Left cardiac atrium (tissue), 4 donors: ENCODE measurements around the gene OR4E1. TPM values are rescaled to one million over a fixed set of nuclear protein-coding genes. Genes with fewer than 3 reads are reported as not detected.
"Not testable (repeated sequence)": the region's sequence is repeated elsewhere in the genome, so short reads cannot be mapped to it uniquely, and the experiment has no call there.

Experiments
- ATAC-seq, 2 donors: fragments of 200-7000 bp; cut with Tn5 transposase; one replicate each; pipeline ENCODE4 v1.9.1; 2020; ENCODE audit warnings: mild to moderate bottlenecking in 2 of 2, moderate library complexity in 2 of 2
- DNase-seq: peaks from one replicate; pipeline ENCODE4 v3.0.0-alpha.2; 2020
- intact Hi-C, 2 donors: fragments of 100-400 bp; cut with DNase I; formaldehyde crosslinking; loops; one replicate each; pipeline versions ENCODE4 v1.14.1 to v1.15.1; 2022 to 2023
- long read RNA-seq: library from polyadenylated mRNA; unstranded; transcript quantifications from one replicate; pipeline ENCODE4 v2.0.0, GENCODE V29; 2021
- total RNA-seq, 2 donors: library from RNA; stranded (reverse); fragmentation: NEBNext Ultra II Directional; extraction: Animal tissue kit (Norgen Biotek cat#: 25700); gene quantifications; one replicate each; pipeline ENCODE4 v1.2.1, GENCODE V29; 2021
- donor health status: DM: no; HTN: yes; CAD: no.
- donor health status: DM: no; HTN: yes; CAD: no; lungs with severe emphysema.
- donor health status: DM: yes; HTN: yes; CAD: no.
- donor health status: Dilated cardiomyopathy.

OR4E1 gene, protein sequence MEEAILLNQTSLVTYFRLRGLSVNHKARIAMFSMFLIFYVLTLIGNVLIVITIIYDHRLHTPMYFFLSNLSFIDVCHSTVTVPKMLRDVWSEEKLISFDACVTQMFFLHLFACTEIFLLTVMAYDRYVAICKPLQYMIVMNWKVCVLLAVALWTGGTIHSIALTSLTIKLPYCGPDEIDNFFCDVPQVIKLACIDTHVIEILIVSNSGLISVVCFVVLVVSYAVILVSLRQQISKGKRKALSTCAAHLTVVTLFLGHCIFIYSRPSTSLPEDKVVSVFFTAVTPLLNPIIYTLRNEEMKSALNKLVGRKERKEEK
- total RNA-seq = not detected
- long read RNA-seq = 0 reads

DNA sequence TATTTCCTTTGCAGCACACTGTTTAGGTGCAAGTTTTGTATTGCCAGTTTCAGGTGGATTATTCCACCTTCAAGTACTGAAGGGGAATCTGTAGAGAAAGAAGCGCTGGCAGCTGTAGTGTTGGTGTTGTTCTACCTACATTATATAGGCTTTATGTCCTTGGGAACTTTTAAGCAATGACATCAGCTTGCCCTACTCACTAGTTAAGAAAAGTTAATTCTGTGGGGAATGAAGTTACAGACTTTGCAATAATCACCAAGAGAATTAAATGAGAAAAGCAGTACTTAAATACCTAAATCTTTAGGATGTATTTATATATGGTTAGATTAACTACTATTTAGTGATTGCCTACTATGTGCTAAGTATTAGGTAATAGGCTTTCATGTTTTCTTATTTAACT lies at the start of gene OR4E1:
OR4E1 (minus strand) TSS at position 101 of the 400 bp plus-strand sequence. CDS start 2,883 bp downstream, outside the sequence.
- no peak for ATAC-seq
- intact Hi-C loops = no loop called here
- DNase-seq = no peak

DNA sequence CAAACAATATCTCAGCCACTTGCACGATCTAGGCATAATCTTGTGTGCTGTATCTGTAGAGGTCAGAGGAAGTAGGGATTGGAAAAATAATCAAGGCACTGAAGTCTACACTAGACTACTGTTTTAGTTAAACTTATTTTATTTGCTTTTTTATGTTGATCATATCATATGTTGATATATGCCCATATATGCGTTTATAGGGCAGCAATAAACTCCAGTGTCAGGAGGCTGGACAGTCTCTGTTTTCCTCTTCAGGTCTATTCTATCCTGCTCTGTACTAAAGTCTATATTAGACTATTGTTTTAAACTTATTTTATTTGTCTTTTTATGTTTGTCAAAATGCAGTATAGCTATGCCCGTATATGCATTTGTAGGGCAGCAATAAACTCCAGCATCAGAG lies 47.9 kb upstream of the OR4E1 start:
- ATAC-seq = no peak
- no peak for DNase-seq
- intact Hi-C loops = no loop called here

DNA sequence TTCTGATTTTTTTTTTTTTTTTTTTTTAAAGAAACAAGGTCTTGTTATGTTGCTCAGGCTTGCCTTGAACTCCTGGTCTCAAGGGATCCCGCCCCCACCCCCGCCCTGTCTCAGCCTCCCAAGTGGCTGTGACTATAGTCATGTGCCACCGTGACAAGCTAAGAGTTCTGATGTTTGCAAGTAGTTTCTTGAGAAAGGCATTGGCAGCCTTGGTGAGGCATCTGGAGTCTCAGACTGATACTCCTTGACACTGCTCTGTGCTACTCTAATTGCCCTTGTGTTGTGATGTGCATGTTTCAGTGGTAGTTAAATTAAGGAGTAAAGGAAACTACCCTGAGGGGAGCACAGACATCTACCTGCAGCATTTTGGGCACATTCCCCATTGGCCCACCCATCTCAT lies 46.2 kb upstream of the OR4E1 start:
- intact Hi-C loops = no loop called here
- ATAC-seq (no peak), DNase-seq (no peak)

DNA sequence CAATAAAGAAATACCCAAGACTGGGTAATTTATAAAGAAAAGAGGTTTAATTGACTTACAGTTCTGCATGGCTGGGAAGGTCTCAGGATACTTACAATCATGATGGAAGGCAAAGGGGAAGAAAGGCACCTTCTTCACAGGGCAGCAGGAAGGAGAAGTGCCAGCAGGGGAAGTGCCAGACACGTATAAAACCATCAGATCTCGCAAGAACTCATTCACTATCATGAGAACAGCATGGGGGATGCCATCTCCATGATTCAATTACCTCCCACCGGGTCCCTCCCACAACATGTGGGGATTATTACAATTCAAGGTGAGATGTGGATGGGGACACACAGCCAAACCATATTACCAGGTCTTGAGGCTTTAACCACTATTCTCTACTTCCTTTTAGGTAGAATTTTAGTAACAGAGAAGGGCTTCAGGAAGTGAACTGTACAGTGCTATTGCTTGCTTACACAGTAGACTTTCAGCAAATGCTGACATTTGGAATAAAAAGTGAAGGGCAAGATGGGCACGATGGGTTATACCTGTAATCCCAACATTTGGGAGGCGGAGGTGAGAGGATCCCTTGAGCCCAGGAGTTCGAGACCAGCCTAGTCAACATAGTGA lies 40.8 kb upstream of the OR4E1 start:
- intact Hi-C loops = no loop called here

DNA sequence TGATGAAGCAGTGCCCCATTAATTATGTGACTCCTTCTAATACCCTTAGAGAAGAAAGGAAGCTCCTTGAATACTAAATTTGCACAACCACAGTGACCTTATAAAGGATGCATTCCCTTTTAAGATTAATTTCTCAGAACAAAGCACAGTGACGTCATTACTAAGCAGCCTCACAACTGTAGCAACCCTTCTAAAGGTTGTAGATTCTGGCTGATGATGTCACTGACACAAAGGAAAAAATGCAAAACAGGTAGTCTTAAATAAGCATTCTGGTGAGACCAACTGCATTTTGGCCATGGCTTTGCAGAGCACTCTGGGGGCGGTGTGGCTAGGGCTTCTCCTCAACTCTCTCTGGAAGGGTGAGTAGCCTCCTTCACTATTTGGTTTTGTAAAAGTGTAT lies 38.4 kb upstream of the OR4E1 start:
- ATAC-seq = no peak
- DNase-seq = no peak
- intact Hi-C loops = no loop called here

More for the DNA sequence above, 40.8 kb upstream of the OR4E1 start:
- DNase-seq (no peak), ATAC-seq (no peak)

DNA sequence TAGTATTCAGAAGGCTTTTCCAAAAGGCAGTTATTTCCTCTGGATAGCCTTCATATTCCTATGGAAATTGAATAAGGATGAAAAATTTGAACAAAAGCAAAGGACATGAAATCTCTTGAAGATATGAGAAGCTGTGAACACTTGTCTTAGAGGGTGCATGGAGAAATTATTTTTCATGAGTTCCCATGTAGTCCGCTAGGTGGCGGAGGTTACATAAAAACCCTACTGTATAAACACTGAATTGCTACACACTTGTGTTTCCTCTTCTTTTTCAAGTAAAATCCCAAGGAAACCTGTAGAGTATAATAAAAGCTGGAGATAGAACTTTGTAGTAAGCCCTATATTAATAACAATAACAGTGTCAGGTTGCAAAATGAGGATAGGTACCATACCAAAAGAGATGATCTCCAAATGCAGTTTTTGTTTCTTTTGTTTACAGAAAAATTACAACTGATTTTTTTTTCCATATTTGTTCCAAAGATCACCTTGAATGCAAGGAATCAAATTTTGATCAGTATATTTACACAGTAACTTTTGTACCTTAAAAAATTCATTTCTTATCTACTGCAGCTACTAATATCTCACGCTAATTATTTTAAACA lies 37.8 kb upstream of the OR4E1 start:
- intact Hi-C loops = no loop called here
- DNase-seq (no peak), ATAC-seq (no peak)

DNA sequence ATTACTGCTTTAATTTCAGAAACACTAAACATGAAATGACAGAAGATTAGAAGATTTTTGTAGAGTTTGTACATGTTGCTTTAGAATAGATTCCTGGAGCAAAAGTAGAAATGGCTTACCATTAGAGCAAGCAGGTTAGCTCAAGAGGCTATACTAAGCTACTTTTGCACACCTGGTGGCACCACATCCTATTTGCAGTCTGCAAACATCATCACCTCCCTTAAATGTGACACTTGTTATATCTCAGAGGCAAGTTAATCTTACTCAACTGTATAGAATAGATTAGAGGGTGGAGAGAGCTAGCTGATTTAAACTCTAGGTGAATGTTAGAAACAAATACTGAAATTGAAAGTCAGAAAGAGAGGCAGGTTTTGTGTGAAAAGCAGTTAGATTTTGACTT lies 30.7 kb upstream of the OR4E1 start:
- intact Hi-C loops = no loop called here
- DNase-seq = no peak
- no peak for ATAC-seq

DNA sequence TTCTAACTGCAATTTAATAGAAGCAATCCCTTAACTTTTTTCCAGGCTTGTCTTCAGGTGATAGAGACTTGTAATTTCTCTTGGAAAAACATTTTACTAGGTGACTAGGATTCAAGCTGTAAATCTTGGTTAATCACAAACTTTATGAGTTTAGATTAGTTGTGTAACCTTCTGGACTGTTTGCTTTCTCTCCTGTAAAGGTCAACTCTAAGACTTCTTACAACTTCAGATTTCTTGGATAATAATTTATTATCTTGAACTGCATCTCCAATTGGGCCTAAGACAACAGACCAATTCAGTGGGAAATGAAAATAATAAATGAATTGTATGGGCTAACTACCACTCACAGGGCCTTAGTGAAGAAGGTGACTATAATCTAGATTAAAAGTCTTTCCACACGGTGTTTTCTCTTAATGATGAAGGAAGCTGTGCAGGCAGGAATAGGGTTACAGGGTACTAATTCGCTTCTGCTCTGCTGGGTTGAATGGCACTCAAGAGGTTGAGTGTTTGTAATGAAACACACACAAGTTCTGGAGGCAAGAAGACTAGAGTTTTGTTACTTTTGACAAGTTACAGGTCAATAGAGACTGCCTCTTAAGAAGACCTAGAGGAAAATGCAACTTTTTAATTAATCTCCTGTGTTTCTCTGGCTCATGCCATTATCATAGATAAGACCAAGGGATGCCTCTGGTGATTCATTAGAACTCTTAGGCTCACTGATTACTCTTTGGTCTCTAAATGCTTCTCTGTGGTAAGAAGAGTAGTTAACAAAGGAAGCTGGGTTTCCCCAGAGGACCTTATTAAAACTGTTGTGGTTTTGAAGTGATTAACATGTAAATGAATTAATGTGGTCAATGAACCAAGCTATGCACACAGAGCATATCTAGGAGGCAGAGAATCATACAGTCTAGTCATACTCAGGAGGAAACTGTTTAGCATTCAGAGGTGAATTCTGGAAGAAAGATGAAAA lies 30.0 kb upstream of the OR4E1 start:
- DNase-seq = no peak
- intact Hi-C loops = no loop called here
- ATAC-seq = no peak

DNA sequence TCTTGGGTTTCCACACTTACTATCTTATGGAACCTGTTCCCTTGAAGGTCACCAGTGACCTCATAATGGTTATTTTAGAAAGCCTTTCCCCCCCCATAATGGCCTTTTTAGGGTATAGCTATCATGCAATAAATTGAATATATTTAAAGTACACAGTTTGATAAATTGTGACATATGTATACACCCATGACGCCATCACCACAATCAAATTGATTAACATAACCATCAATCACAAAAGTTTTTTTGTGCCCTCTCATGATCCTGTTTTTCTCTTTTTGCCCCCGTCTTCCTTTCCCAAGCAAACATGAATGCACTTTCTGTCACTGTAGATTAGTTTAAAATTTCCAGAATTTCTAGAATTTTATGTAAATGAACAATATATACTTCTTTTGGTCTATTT lies 28.7 kb upstream of the OR4E1 start:
- ATAC-seq = no peak
- DNase-seq = no peak
- intact Hi-C loops = no loop called here

DNA sequence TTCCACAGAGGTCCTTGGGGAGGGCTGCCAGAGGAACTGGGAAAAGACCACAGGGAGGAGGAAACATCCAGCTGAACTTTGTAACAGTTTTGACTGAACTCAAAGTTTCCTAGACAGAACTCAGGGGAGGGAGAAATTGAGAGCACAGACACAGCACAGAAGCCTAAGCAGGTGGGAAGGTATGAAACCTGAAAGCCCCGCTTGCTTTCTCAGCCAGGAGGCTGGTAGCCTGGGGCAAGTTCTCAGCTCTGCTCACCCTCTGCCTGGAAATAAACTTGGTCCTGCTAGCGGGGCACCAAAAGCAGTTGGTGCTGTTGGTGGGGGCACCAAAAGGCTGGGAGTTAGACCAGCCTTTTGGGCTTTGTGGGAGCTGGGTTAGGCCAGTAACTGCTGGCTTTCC lies 25.9 kb upstream of the OR4E1 start:
- no peak for DNase-seq
- ATAC-seq = no peak
- intact Hi-C loops = no loop called here

DNA sequence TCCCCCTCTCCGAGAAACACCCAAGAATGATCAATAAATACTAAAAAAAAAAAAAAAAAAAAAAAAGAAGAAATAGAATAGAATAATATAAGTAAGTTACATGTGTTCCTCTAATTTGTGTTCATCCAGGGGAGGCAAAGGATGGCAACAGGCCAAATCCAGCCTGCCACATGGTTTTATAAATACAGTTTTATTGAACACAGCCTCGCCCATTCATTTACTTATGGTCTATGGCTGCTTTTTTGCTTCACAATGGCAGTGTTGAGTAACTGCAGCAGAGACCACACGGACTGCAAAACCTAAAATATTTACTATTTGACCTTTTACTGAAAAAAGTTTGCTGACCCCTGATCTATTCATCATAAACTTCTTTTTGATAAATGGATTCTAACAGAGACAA lies 24.9 kb upstream of the OR4E1 start:
- DNase-seq, ATAC-seq, intact Hi-C loops: not testable (repeated sequence)

DNA sequence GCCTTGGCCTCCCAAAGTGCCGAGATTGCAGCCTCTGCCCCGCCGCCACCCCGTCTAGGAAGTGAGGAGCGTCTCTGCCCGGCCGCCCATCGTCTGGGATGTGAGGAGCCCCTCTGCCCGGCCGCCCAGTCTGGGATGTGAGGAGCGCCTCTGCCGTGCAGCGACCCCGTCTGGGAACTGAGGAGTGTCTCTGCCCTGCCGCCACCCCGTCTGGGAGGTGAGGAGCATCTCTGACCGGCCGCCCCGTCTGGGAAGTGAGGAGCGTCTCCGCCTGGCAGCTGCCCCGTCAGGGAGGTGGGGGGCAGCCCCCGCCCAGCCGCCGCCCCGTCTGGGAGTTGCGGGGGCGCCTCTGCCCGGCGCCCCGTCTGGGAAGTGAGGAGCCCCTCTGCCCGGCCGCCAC lies 24.0 kb upstream of the OR4E1 start:
- ATAC-seq, intact Hi-C loops, DNase-seq: not testable (repeated sequence)

DNA sequence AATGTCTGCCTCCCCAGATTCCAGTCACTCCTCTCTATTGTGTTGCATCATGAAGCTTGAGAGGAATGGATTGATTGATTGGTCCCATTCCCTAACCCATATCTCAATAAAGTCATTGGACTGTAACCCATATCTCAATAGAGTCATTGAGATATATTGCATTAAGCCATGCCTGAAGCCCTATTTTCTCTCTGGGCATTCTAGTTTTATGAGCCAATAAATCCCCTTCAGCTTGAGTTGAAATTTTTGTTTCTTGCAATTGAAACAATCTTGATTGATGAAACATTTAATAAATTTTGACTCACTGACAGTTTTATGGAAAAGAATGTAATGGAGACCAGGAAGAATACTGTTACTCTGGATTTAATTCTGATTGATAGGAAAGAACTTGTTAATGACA lies 20.8 kb upstream of the OR4E1 start:
- ATAC-seq (no peak), DNase-seq (no peak)
- intact Hi-C loops = no loop called here

DNA sequence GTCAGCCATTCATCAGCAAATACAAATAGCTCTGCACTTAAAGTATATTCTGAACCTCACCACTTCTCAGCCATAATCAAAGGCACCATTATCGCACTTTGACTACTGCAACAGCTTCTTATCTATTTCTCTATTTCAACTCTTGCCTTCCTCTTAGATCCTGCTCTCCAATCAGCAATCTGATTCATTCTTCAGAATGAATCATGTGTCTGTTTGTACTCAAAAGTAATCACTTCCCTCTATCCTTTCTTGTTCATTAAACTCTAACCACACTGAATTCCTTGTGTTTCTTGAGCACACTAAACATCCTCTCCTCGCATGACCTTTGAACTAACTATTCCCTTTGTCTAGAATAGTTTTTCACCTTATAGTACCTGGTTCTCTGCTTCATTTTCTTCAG lies 12.8 kb upstream of the OR4E1 start:
- DNase-seq (no peak), ATAC-seq (no peak)
- intact Hi-C loops = no loop called here

DNA sequence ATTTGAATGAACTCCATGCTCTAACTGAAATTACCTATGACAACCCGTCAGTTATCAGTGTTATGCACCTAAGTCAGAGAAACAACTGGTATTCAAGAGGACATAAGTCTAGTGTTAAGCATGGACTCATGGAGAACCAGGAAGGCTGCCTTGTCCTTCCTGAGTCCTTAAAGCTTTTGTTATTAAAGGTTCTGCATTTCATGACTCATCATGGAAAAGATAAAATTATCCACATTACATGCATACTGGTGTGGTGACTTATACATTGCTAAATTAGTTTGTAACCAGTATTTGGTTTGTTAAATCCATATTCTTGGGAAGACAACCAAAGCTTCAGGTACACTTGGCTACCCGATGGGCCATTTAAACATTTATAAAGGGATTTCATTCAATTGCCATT lies 6.5 kb upstream of the OR4E1 start:
- no peak for DNase-seq
- intact Hi-C loops = no loop called here
- no peak for ATAC-seq

DNA sequence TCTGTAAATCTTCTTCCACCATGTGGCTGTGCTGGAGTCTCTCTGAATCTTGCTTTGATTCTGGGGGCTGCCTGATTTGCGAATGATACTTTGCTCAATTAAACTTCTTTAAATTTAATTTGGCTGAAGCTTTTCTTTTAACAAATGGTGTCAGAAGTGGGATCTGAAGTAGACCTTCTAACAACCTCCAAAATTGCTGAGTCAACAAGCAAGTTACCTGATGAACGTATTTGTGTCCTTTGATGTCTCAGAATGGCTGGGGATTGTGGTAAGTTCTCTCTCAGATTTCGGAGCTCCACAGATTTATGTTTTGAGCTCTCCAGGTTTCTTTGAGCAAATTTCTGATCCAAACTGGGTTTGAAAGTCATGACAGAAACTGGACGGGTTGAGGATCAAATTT lies 1.9 kb upstream of the OR4E1 start:
- intact Hi-C loops = no loop called here
- no peak for DNase-seq
- no peak for ATAC-seq

DNA sequence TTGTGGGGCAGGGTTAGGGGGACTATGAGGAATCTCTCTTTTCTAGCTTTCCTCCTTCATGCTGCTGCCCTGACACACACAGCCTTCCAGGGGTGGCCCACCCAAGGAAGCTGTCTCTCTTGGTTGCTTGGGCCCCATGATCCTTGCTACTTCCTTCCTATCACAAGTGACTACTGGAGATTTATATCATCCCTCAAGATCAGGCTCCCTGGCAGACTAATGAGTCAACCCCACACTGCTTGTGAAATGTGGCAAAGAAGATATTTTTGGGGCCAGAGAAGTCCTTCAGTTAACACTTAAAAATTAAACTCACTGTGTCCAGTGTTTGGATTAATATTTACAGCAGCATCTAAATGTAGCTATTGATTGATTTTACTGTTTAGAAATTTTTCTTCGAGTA lies 1.5 kb downstream of the OR4E1 start:
- no peak for ATAC-seq
- intact Hi-C loops = no loop called here
- DNase-seq = no peak

DNA sequence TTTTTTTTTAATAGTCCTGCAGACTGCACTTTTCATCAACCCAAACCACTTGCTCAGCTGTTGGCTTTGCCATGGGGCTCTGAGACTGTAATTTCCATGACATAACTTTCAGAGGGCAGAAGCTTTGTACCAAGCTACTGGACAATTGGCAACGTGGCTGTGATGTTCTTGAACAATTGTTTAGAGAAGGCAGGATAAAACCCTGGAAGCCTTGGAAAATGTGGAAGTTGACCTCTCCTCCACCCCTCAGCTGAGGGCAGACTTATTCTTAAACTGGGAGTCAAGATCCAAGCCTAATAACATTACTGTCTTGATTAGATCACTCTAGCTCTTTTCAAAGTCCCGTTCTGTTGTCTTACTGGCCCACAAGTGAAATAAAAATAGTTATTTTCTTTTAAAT lies 2.2 kb downstream of the OR4E1 start:
- ATAC-seq = no peak
- intact Hi-C loops = no loop called here
- DNase-seq = no peak

DNA sequence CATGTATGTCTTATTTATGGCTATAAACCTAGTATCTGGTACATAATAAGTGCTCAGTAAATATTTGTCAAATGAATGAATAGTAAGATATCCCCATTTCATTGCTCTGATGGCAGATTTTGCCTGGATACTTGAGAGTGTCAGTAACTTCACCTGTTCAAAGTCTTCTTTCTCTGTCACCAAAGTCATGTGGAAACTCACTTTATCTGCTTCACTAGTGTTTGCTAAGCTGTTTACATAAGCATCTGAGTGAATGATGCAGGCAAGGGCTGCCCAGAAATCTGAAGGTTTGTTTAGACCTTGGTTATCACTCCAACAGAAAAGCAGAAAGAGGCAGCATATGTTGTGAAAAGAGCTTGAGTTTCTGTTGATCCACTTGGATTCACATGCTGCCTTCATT lies 4.3 kb downstream of the OR4E1 start:
- intact Hi-C loops = no loop called here
- ATAC-seq (no peak), DNase-seq (no peak)

DNA sequence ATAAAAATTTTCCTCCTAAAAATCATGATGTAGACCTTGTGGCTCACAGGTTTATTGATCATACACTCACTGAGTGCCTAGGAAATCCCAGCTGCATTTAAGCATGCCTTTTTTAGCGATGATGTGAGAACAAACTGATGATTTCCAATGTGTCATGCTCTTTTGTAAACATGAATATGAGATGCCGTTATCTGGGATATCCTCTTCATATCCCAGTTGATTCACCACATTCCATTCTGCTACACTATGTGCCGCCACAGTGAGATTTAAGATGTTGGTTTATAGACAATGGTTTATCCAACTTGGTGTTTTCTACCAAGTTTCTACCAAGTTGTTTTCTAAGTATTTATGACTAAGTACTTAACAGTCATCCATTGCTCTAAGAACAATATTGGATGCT lies 5.2 kb downstream of the OR4E1 start:
- DNase-seq (no peak), ATAC-seq (no peak)
- intact Hi-C loops = no loop called here
